Fibroblast of peridontal ligament (primary cell): ENCODE data around the gene DCUN1D2.

ENCODE experiments used
- DNase-seq: peaks from one replicate; pipeline ENCODE4 v3.0.0-alpha.2; 2010; ENCODE audit errors: extremely low read depth

Gene DCUN1D2

GRCh38 chr13:113407531-113408393 is 82.7 kb downstream of the DCUN1D2 start:
- DNase-seq = no peak

GRCh38 chr13:113407103-113407530 is 83.4 kb downstream of the DCUN1D2 start:
- DNase-seq = no peak

- DNase-seq = no peak
Measured at GRCh38 chr13:113406321-113407102, 84.0 kb downstream of the DCUN1D2 start.
